ENCODE results near the gene OSBP2. TPM values are rescaled to one million over a fixed set of nuclear protein-coding genes. Genes with fewer than 3 reads are reported as not detected.

OSBP2 gene
- total RNA-seq, 1 experiment from 2014 or later: 6.2 TPM

DNA sequence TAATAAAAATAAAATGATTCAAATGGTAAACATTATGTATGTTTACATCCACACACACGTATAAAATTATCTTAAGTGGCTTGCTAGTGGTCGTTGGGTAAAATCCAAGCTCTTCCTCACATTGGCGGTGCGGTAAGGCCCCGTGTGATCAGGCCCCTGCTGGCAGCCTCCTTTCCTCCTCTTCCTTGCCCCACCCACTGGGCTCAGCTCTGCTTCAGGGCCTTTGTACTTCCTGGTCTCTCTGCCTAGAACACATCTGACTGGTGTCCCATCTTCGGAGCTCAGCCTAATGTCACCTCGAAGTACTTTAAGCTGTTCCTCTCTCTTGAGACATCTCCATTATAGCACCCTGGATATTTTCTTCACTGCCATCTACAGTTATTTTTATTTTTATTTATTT, 52.8 kb downstream of the OSBP2 start:
- Mint-ChIP-seq H3K27ac (ENCODE audit: unreplicated experiment) (no peak overlapping the region), H3K36me3 (ENCODE audit: insufficient read depth, unreplicated experiment) (no peaks in the 10 kb centered on the region), H3K27me3 (ENCODE audit: insufficient read depth, unreplicated experiment) (no peaks in the 10 kb centered on the region), H3K4me3 (ENCODE audit: unreplicated experiment) (no peak overlapping the region), H3K4me1 (ENCODE audit: low read depth, unreplicated experiment) (peaks cover 6% of the 10 kb centered on the region), H3K9me3 (ENCODE audit: unreplicated experiment) (no peaks in the 10 kb centered on the region)
- CTCF ChIA-PET: no interaction called here
- no peak for DNase-seq
- Histone ChIP-seq H3K9me3 (no peaks in the 10 kb centered on the region), H3K36me3 (ENCODE audit: control insufficient read depth, insufficient read depth, low read length) (no peaks in the 10 kb centered on the region), H3K27me3 (replicated peaks; ENCODE audit: control insufficient read depth, insufficient read depth, low read length) (no peaks in the 10 kb centered on the region), H3K4me1 (no peaks in the 10 kb centered on the region), H3K4me3 (ENCODE audit: low read depth, low read length) (no peak overlapping the region)
- POLR2A ChIA-PET: no interaction called here
- TF ChIP-seq, protein P1, sequence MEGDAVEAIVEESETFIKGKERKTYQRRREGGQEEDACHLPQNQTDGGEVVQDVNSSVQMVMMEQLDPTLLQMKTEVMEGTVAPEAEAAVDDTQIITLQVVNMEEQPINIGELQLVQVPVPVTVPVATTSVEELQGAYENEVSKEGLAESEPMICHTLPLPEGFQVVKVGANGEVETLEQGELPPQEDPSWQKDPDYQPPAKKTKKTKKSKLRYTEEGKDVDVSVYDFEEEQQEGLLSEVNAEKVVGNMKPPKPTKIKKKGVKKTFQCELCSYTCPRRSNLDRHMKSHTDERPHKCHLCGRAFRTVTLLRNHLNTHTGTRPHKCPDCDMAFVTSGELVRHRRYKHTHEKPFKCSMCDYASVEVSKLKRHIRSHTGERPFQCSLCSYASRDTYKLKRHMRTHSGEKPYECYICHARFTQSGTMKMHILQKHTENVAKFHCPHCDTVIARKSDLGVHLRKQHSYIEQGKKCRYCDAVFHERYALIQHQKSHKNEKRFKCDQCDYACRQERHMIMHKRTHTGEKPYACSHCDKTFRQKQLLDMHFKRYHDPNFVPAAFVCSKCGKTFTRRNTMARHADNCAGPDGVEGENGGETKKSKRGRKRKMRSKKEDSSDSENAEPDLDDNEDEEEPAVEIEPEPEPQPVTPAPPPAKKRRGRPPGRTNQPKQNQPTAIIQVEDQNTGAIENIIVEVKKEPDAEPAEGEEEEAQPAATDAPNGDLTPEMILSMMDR (IDR thresholded peaks at IDR 0.05; ENCODE audit: insufficient read depth in 1 of 2, low read depth in 1 of 2, low read length in 1 of 2, severe bottlenecking in 1 of 2, unreplicated experiment in 1 of 2): no peak
- intact Hi-C loops (cut with micrococcal nuclease; ENCODE audit: unreplicated experiment): no loop called here
- no TSS peak for BruUV-seq (replicated peaks)

DNA sequence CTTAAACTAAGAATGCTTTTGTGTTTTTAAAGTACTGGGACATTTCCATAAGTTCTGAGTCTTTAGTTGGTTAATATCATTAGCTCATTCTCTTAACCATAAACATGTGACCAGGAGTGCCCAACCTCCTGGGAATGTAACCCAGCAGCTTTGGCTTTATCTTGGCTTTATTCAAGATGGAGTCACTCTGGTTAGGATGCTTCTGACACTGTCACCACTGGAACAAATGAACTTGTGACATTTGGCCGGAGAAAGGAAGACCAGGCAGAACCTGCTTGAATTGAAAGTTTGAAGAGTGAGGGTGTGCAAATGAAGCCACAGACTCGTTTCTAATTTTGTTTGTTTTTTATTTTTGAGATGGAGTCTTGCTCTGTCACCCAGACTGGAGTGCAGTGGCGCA, 54.6 kb downstream of the OSBP2 start:
- TF ChIP-seq, protein P1 (IDR thresholded peaks at IDR 0.05; ENCODE audit: insufficient read depth in 1 of 2, low read depth in 1 of 2, low read length in 1 of 2, severe bottlenecking in 1 of 2, unreplicated experiment in 1 of 2): no peak
- no peaks in the 10 kb centered on the region for H3K9me3 ChIP-seq
- Mint-ChIP-seq H3K9me3 (ENCODE audit: unreplicated experiment) (no peaks in the 10 kb centered on the region), H3K27ac (ENCODE audit: unreplicated experiment) (no peak overlapping the region), H3K36me3 (ENCODE audit: insufficient read depth, unreplicated experiment) (no peaks in the 10 kb centered on the region), H3K4me1 (ENCODE audit: low read depth, unreplicated experiment) (peaks cover 6% of the 10 kb centered on the region), H3K4me3 (ENCODE audit: unreplicated experiment) (no peak overlapping the region), H3K27me3 (ENCODE audit: insufficient read depth, unreplicated experiment) (peaks cover 3% of the 10 kb centered on the region)
- CTCF ChIA-PET: interaction anchor here (1.0 kb wide), 1 partner anchor 114 kb away, joined by 3 read pairs; no protein-coding TSS in a partner anchor
- POLR2A ChIA-PET: no interaction called here
- H3K36me3 ChIP-seq (ENCODE audit: control insufficient read depth, insufficient read depth, low read length): no peaks in the 10 kb centered on the region
- H3K4me1 ChIP-seq: no peaks in the 10 kb centered on the region
- DNase-seq: no peak
- intact Hi-C loops (cut with micrococcal nuclease; ENCODE audit: unreplicated experiment): no loop called here
- BruUV-seq (replicated peaks): no TSS peak
- no peaks in the 10 kb centered on the region for H3K27me3 ChIP-seq (replicated peaks; ENCODE audit: control insufficient read depth, insufficient read depth, low read length)
- H3K4me3 ChIP-seq (ENCODE audit: low read depth, low read length): no peak overlapping the region

DNA sequence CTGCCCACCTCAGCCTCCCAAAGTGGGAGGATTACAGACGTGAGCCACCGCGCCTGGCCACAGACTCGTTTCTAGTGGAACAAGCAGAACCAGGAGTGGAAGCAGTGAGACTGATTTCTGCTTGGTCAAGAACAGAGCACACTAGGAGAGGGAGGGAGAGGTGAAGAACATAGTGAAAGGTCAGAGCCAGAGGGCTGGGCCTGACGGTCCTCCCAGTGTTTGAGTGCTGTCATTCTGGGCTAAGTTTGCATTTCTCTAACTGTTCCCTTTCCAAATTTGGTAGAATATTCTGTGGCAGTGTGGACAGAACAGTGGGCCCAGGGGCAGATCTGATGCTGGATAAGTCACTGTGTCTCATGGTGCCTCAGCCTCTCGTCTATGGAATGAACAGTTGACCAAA, 55.2 kb downstream of the OSBP2 start:
- CTCF ChIA-PET: interaction anchor here (1.0 kb wide), 1 partner anchor 115 kb away, joined by 3 read pairs; no protein-coding TSS in a partner anchor
- H3K27me3 ChIP-seq (replicated peaks; ENCODE audit: control insufficient read depth, insufficient read depth, low read length): no peaks in the 10 kb centered on the region
- DNase-seq: no peak
- Mint-ChIP-seq H3K27me3 (ENCODE audit: insufficient read depth, unreplicated experiment) (peaks cover 4% of the 10 kb centered on the region), H3K36me3 (ENCODE audit: insufficient read depth, unreplicated experiment) (no peaks in the 10 kb centered on the region), H3K9me3 (ENCODE audit: unreplicated experiment) (no peaks in the 10 kb centered on the region), H3K4me3 (ENCODE audit: unreplicated experiment) (no peak overlapping the region), H3K27ac (ENCODE audit: unreplicated experiment) (no peak overlapping the region), H3K4me1 (ENCODE audit: low read depth, unreplicated experiment) (peaks cover 9% of the 10 kb centered on the region)
- intact Hi-C loops (cut with micrococcal nuclease; ENCODE audit: unreplicated experiment): loop anchor here (10.0 kb wide), 1 partner anchor 305 kb away; no protein-coding TSS in a partner anchor
- TF ChIP-seq, protein P1 (IDR thresholded peaks at IDR 0.05; ENCODE audit: insufficient read depth in 1 of 2, low read depth in 1 of 2, low read length in 1 of 2, severe bottlenecking in 1 of 2, unreplicated experiment in 1 of 2): no peak
- no peaks in the 10 kb centered on the region for H3K9me3 ChIP-seq
- H3K4me1 ChIP-seq: no peaks in the 10 kb centered on the region
- BruUV-seq (replicated peaks): no TSS peak
- H3K4me3 ChIP-seq (ENCODE audit: low read depth, low read length): no peak overlapping the region
- POLR2A ChIA-PET: no interaction called here
- no peaks in the 10 kb centered on the region for H3K36me3 ChIP-seq (ENCODE audit: control insufficient read depth, insufficient read depth, low read length)
